Dermis blood vessel endothelial cell (primary cell): ENCODE data around the gene STAMBPL1. TPM values are rescaled to one million over a fixed set of nuclear protein-coding genes. Genes with fewer than 3 reads are reported as not detected.

Source experiments
- DNase-seq: peaks from one replicate; pipeline ENCODE4 v3.0.0; 2010
- total RNA-seq: library from RNA; depleted of rRNA; stranded (reverse); fragments of >200 nt; gene quantifications from 2 replicates; pipeline ENCODE4 v1.2.3, GENCODE V29; 2014

The STAMBPL1 gene
- total RNA-seq, 1 donor from 2014 or later, result 1.0 TPM

DNA sequence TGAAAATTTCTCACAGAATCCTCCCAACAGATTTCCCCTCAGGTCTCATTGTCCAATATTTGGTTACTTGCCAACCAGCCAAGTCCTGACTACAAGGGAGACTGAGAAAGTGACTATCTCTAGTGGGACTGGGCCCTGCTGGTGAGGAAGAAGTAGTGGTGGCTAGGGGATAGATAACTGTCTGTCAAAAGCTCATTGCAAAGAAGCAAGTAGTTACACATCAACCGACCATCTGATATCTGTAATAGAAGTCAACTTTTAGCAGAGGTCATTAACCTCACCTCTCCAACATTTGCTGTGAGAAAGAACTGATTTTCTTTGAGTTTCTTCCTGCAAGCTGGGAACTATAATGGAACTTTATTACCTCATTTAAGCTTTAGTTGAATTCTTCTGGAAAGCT is 15.2 kb downstream of the STAMBPL1 start:
- no peak for DNase-seq

DNA sequence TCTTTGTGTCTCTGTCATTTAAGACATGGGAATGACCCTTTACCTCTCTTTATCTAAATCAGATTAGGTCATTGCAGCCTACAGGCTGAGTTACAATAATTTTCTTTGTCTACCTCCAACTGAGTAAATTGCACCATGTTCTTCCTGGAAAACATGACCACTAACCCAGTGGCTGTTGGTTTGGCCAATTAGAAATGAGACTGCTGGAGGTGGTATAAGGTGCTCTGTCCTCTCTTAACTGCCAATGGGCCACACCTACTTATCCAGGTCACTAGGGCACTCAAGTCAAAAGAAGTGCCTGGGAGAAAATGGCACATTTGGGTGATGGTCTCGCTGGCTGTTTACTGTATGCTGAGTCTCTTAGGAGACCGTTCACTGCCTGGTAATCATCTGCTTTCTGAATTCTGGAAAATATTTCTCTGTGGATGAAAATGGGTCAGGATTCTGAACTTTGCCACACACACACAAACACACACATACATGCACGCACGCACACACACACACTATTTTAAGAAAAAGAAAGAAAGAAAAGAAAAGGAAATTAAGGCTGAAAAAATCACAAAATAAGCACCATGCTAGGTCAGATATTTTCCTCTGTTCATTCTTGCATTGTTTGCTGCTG is 16.4 kb downstream of the STAMBPL1 start:
- DNase-seq, result no peak

DNA sequence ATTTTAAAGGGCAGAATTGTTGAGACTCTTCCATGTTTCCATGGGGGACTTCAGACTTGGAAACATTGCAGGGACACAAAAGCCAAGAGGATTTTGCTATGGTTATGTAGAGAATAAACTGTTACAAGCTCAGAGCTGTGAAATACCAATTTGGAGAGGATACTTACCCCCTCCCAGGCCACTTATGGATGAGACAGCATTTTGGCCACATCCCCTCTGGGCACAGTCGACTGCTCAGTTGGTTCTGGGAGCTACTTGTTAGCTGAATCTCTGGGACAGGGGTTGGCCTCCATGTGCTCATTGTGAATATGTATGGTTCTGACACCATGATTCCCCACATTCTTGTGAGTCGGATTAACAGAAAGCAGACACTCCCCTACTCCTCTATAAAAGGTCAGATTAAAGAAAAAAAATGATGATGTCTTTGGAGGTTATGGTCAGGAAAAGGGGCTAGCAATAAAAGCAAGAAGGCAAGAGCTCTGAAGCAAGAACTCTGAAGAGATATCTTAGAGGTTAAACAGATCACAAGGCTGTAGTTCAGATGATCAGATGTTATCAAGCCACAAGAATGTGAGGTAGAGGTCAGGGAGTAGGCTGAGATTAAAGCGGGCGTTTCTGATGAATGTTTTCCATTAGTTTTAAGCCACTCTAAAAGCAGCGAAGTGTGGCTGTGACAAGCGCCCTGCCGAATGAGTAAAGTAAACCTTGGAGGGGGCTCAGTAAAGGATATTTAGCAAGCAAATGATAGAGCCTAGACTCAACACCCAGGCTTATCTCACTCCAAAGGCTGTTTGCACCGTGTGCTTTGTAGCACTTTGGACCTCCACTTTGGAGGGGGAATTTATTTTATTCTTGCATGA is 17.2 kb downstream of the STAMBPL1 start:
- no peak for DNase-seq

DNA sequence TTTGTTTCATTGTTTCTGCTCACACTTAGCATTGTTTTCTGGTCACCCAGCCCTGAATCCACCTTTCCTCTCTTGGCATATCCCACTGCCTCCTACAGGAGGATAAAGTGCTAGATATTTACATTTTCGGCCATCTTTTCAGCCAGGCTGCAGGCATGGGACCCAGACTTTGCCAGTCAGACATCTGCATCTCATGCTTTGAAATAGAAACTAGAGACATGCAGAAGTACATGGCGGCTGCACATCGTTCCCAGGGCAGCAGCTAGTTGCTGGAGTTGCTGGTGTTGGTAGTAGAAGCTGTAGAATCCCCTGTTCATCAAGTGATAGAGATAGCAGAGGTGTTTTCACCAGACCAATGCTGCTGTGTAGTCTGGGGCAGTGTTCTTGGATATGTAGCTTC is 18.7 kb downstream of the STAMBPL1 start:
- no peak for DNase-seq

DNA sequence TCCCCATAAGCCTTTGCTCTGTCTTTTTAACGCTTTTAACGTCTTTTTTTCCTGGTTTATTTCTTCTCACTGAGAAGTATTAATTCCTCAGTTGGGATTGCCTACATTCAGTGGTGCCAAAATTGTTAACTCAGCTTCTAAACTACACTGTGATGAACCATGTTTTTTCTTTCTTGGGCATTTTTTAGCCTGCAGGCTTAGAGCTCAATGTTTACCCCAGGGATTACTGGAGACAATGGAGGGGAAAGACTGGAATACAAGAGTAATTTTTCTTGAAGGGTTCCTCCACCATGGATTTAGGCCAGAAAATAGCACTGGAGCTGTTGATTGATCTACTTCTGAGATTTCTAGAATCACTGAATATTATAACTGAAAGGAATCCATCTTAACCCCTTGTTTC is 19.8 kb downstream of the STAMBPL1 start:
- no peak for DNase-seq

DNA sequence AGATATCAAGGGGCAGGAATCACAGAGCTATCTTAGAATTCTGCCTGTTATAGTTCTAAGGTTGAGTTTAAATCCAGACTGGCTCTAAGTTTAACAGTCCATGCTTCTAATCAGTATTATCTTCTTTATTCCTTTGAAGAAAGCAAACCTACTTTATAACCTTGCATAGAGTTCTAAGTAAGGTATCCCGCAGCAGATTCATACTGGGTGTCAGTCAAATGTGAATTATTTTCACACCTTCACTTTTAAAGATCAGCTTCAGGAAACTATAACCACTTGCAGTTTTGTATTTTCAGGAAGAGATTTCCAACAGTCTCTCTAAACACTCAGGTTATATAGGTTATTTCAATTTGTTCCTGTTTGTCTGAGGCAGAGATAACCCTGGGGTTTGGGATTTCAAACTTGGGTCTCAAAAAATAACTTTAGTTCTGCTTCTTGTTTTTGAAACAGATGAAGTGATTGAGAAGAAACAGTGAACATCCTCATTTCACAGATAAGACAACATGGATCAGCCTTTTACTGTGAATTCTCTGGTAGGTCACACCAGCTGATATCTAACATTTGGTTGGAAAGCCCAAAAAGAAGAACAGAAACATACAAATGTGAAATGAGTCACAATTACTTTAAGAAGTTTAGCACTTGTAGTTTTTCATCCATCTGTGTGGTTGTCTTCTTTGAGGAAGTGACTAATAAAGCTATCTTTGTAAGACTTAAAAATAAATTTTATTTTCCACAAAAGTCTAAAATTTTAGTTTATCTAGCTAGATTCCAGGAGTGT is 21.4 kb downstream of the STAMBPL1 start:
- DNase-seq, result no peak

DNA sequence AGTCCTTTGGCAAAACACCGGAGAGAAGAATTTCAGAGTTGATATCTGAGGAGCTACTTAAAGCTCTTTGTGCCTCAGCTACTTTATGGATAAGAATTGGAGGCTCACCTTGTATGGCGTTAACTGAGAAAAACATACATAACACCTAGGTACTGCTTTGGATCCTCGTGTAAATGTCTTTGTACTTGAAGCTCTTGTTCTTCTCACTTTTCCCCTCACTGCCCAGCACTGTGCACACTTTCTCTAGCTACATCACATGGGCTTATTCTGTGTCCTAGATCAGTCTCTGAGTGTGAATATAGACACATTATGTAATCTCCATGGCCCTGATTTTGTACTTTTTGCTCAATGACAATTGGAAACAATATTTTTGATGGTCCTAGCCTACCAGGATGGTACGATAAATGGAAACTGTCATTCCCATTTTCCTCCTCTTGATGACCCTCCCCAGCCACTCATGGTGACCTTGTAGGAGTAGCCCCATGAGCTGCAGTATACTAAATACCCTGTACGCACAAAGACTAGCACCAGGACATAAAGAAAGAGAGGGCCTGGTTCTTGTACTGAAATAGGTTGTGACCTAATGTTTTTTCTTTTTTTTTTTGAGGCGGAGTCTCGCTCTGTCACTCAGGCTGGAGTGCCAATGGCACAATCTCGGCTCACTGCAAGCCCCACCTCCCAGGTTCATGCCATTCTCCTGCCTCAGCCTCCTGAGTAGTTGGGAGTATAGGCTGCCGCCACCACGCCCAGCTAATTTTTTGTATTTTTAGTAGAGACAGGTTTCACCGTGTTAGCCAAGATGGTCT is 22.1 kb downstream of the STAMBPL1 start:
- no peak for DNase-seq

DNA sequence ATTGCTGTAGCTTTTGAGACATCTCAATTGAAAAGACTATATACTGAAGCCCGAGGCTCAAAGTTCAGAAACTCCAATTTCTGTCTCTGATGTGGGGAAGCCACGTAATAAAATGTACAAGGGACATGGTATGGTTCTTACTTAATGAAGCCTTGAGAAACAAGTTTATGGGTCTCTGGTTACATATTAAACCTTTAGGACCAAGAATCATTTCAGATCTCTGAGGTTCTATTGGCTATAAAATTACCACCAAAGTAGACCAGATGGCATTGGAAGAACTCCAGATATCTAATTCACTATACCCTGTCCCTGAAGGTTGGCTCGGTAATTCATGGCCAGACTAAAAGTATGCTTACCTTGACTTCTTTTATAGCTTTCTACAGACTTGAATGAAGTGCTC is 23.7 kb downstream of the STAMBPL1 start:
- no peak for DNase-seq

DNA sequence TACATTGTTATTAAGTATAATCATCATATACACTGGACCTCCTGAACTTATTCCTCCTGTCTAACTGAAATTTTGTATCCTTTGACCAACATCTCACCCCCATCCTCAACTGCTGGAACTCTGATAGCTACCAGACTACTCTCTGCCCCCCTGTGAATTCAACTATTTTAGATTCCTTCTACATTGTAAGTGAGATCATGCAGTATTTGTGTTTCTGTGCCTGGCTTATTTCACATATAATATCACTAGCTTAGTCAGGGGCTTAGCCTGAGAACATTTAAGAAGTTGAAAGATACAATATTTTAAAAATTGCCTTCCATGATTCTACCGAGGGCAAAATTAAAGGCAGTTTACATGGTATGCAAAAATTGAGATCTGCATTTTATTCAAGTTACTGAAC is 26.9 kb downstream of the STAMBPL1 start:
- DNase-seq, result no peak

DNA sequence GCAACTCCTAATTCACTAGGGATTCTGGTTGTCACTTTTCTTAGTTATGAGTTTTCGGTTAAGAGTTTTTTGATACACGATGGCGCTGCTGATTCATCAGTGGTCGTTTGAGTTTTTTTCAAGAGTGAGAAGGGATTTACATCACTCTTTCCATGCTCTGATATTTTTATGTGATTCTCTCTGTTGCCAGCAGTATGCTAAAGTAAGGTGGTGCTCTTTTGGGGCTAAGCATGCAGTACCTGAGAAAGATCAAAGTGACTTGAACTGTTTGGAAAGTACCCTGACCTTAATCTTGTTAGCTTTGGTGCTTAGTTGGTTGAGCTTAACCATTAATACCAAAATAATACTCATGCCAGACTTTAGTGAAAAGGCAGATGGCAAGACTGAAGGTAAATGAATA is 28.1 kb downstream of the STAMBPL1 start:
- no peak for DNase-seq

DNA sequence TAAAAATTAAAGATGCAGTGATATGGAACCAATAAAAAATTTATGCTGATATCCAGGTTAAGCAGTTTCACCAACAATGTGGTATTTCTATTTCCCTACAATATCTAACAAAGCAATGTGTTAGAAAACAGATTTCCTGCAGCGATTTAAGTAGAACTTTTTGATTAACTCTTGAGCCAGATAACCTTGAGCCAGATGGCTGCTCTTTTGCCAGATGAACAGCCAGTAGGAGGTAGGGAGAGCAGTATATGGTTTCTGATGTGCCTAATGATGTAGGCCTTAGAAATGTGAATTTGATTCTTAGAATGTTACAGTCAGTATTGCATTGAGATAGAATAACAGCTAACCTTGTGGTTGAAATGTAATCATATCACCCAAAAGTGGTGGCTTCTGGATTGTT is 31.1 kb downstream of the STAMBPL1 start:
- no peak for DNase-seq

DNA sequence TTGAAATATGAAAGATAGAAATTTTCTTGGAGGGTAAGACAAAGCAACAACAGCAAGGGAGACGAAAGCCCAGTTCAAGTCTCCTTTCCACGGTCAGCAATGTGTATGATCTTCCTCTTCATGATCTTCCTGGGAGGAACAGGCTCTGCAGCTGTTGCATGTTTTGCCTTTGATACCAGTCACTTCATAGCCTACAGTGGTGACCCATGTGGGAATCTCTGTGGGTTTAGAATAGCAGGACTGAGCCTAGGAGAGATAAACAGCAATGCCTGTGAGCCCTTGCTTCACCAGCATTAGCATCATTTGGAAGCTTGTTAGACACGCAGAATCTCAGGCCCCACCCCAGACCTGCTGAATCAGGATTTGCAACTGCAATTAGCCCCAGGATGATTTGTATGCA is 31.8 kb downstream of the STAMBPL1 start:
- no peak for DNase-seq

DNA sequence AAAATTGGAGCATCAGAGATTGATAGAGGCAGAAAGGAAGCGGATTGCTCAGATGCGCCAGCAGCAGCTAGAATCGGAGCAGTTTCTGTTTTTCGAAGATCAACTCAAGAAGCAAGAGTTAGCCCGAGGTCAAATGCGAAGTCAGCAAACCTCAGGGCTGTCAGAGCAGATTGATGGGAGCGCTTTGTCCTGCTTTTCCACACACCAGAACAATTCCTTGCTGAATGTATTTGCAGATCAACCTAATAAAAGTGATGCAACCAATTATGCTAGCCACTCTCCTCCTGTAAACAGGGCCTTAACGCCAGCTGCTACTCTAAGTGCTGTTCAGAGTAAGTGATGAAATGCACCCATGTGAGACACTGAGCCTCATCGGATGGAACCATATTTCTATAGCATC is 33.1 kb downstream of the STAMBPL1 start:
- DNase-seq, result no peak

DNA sequence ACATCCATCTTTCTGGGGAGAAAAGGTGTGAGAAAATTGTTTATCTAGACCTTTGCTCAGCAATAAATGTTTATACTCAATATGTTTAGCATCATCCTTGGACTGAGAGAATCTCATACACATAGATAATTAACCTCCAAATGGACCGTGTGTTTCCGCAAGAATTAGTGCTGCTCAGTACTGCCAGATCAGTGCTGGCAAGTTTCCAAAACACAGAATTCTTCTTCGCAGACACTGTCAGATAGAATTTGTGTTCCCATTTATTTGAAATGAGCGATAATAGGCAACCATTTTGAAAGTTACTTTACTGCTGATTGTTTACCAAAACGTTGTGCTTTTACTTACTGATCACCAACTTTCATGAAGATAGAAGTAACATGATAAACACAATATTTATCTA is 33.7 kb downstream of the STAMBPL1 start:
- DNase-seq, result no peak

DNA sequence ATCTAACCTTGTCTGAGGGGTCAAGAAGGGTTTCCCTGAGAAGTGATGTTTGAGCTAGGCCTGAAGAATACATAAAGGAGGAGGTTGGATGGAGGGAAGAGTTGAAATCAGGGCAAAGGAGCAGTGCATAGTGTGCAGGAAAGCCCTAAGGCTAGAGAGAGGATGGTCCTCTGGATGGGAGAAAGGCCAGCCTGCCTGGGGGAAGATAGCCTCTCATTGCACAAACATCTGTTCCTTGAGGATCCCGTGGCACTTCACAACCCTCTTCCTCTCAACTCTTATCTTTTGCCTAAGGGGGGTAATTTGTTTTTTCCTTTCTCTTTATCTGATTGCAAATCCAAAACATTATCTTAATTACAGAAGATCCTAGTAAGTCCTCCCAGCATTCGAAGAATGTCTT is 35.7 kb downstream of the STAMBPL1 start:
- DNase-seq, result no peak

DNA sequence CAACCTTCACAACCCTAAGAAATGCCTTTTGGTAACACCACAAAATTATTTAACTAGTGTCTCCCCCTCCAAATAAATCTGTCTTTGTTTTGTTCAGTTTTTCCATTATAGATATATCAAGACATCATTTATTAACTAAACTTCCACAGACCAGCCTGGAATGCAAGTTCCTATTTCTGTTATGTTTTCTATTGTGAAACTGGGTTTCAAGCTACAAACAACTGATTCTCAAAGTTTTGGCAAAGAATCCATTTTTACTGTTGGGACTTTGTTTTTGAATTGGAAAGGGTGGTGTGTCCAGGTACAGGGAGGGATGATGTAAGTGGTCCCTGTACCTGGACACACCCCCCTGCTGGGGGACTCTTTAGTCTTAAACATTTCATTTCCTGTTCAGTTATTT is 36.2 kb downstream of the STAMBPL1 start:
- no peak for DNase-seq

DNA sequence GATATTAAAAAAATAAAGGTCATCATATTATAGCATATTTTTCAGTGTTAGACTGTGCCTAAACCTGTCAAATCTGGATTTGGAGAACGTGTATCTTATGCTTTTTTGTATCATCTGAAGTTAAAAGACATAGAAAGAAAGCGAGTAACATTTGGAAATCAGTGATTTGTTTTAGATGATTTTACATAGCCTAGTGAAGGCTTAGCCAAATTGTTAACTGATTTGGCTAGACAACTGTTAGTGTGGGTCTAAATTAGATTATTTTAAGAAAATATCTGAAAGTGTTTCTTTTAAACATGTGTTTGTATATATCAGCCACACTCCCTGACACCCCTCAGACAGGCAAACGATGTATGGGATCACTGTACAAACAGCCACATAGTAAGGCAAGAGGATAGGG is 36.9 kb downstream of the STAMBPL1 start:
- DNase-seq, result no peak

DNA sequence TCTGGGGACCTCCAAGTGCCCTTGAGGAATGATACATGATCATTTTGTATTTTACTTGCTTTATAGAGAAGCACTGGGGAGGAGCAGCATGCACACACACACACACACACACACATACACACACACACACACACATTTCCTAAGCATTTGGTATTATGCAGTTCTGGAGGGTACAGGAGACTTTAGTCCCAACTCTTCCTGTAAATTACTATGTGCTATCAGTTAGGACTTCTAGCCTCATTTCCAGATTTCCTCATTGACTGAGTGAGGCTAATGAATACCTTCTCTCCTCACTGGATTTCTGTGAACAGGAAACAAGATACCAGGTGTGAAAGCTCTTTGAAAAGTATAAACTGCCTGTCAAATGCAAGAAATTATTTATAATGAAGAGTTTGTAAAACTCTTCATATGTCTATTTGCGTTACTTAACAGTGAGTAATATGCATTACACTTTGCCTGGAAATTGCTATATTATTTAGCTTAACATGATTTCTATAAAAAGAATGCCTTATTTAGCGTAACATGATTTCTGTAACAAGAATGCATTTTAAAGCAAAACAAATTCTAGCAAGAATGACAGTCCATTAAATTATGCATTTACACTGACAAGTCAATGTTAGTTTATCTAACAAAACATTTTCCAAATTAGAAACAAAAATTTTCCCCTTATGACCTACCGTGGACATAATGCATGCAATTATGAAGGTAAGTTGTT is 38.3 kb downstream of the STAMBPL1 start:
- DNase-seq, result no peak

DNA sequence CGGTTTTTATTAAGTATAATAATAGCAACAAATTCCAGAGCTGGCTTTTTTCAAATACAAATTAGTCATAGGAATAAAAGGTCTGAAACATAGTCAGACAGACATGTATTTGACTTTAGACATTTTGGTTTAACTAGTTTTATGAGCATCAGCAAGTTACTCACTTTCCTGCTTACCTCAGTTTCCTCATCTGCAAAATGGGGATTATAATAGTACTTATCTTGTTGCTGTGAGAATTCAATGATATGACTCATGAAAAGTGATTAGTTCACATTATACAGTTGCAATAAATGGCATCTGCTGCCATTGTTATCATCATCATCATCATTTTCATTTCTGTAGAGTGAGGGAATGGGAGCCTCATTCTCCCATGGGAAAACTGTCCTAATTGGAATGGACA is 39.0 kb downstream of the STAMBPL1 start:
- no peak for DNase-seq

DNA sequence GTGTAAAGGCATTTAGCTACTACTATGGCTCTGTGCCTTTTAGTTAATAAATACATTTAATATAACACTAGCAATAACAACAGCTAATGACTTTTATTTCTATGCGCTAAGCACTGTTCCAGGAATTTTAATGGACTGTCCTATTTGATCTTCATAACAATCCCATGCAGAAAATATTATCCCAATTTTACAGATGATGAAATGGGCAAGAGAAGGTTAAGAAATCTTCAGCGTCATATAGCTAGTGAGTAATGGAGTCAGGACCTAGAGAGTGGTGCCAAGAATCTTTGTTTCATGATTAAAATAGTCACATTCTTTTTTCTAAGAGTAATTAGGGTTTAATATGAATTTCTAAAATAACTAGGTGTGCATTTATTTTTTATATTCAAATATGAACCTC is 40.2 kb downstream of the STAMBPL1 start:
- no peak for DNase-seq

DNA sequence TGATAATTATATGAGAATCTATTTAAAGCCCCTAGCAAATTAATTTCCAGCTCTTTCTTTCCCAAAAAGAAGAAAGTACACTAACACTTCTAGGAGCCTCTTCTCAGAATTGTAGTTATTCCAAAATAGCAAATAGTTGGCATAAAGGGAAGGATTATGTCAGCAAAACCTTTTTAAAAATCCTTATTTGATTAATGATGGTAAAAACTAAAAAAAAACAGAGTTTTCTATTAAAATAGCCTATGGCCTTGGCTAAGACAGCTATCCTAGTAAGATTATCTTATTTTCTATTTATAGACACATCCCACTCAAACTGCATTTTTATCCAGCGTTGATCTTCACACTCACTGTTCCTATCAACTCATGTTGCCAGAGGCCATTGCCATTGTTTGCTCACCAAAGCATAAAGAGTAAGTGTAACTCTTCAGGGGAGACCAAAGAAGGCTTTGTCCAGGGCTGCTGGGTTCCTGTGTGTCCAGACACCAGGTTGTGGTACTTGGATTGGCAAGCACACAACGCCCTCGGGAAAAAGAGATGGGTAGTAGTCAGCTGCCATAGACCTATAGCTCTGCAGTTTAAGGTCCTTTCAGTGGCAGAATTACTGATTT is 41.0 kb downstream of the STAMBPL1 start:
- no peak for DNase-seq

DNA sequence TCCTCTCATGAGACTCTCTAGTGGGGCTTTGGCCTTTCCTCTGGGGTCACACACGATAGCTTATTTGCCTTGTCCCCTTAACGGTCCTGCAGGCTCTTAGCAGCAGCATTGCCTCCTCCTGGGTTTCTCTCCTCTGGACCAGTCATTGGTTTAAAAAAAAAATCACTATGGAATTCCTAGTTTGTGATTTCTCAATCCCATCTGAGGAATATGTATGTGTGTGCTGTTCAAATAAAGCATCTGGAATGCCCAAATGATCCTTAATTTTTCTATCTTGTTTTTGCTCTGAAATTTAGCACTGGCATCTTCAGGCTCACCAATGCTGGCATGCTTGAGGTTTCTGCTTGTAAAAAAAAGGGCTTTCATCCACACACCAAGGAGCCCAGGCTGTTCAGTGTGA is 42.0 kb downstream of the STAMBPL1 start:
- DNase-seq, result no peak
